Left renal cortex interstitium (tissue), 4 donors: ENCODE measurements around the gene FAM13A. TPM values are rescaled to one million over a fixed set of nuclear protein-coding genes. Genes with fewer than 3 reads are reported as not detected.
A peak's percentile ranks its signal among the peaks of the same experiment; 100 is the strongest.

Source experiments
- DNase-seq, 4 donors: peaks; one replicate each; pipeline ENCODE4 v3.0.0-alpha.2; 2013; ENCODE audit warnings: low read depth in 4 of 4, low spot score in 2 of 4, missing footprints in 1 of 4
- polyA plus RNA-seq, 4 donors: library from polyadenylated mRNA; unstranded; fragments of 120-200 nt; gene quantifications; one replicate each; pipeline ENCODE4 v1.2.1, GENCODE V29; 2013; ENCODE audit not compliant: insufficient read length in 4 of 4

Gene FAM13A
- polyA plus RNA-seq, 4 donors, result 27.5 to 41.8 (median 34.8) TPM

DNA sequence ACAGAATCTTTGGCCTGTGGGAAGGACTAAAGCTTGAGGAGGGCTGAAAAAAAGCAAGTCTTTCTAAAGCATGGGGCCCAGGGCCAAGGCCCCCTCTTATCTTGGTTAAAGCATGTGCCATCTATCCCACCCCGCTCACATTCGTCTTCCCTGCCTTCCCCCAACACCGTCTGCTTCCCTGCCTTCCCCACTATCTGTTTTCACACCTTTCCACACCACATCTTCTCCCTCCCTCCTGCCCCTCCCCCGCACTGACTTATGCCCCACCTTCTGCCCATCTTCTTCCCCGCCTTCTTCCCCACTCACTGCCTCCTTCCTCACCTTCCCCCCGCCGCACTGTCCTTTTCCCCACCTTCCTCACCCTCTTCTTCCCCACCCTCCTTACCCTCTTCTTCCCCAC lies 358.5 kb downstream of the FAM13A start:
- DNase-seq, result no peak

DNA sequence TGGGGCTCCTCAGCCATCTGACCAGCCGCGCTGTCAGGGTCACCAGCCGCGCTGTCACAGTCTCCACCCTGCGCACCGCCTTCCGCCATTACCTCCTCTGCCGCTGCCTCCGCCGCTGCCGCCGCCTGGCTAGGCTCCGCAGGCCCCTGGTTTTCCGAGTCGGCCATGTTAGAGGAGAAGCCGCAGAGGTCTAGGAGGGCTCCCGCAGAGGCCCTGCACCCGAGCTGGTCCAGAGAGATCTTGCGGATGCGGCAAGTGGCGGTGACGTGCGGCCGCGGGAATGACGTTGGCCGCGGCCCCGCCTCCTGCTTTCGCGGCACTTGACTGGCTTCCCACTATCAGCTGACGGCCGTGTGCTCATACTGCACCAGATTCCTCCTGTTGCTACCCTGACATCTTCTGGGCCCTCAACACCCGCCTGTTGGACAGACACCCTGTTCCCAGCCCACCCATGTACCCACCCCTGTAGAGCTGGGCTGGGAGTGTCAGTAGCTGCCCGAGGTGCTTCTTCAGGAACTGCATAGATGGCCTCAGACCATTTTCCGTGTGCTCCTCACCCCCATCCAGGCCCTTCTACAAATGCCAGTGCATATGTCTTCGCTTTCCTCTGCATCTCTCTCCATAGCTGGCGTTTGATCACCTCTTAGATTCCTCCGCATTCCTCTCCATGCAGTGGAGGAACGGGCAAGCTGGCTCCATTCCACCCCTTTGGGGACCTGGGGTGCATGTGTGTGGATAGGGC lies 359.2 kb downstream of the FAM13A start, which contains the start of gene NAP1L5:
NAP1L5 (minus strand) TSS at position 242 of the 742 bp plus-strand sequence; CDS start at position 167, 75 bp downstream.
- peak in 1 of 4 donors; percentile 31 for DNase-seq

DNA sequence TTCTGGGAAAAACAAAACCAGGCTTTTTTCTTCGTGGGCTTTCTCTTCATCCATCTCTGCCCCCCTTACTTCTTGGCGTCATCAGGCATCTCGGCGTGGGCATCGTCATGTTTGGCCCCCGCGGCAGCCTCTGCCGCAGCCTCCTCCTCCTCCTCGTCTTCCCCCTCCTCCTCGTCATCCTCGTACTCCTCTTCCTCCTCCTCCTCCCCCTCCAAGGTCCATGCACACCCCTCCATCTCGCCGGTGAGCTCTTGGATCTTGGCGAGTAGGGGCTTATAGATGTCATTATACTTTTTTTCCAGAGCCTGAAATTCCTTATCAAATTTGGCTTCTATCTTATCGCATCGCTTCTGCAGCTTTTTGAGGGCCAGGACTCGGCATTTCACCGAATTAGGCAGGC lies 359.8 kb downstream of the FAM13A start:
- no peak for DNase-seq

DNA sequence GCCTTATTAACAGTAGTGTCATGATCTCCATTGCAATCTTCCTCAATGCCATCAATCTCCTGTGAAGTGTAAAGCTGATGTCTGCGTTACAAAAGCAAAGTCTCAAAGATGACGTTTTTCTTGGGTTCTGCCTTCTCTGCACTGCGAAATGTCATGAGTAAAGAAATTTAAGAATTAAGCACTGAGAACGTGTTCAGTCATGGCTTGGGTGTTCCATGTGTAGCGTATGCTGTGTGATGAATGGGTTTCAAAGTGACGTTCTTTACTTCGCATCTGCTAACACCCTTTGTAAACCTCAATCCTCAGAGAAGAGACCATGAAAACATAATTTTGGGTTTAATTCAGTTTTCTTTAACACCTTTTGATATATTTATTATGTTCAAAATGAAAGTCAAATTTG lies 360.4 kb downstream of the FAM13A start:
- no peak for DNase-seq

DNA sequence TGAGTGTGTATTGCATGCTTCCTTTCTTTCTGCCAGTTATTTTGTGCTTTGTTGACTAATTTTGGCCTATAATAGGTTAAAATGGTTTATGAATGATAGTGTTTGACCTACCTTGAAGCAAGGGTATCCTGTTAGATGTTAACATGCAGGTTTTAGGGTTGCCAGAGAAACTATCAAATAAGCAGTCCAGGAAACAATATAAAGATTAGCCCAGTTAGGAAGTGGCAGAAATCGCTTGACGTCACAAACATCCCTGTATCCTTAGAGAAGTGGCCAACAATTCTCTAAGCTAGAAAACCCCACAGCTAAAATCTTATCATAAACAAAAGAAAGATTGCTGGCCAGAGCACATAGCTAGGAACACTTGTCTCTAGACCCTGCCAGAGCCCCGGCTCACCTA lies 363.2 kb downstream of the FAM13A start:
- DNase-seq, result no peak

DNA sequence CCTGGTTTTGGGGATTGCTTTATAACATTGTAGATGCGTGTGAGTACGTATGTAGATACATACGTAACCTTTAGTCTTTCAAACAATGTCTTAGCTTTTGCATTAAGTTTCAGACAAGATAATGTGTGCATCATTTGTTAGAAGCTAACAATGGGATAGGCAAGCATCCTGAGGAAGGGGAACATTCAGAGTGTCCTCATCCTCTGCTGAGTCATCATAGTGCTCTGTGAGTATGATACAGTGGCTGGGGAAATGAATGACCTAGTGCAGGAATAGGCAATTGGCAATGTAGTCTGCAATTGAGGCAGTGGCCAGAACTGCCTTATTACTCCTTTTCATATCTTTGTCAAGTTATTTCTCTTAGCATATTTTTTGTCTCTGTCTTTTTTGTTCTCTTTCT lies 366.6 kb downstream of the FAM13A start:
- DNase-seq, result no peak

DNA sequence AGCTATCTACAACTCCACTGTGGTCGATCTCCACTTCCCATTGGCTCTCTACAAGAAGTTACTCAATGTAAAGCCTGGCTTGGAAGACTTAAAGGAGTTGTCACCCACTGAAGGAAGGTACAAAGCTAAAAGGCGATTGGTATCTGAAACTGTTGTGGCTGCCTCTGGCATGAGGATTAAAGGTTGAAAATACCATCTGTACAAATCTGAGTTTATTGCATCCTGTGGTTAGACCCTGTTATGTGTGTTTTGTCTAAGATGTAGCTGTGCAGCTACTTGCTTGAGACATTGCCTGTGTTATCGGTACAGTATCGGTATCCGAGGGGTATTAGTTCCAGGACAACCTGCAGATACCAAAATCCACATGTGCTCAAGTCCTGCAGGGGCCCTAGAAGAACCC lies 375.8 kb downstream of the FAM13A start:
- no peak for DNase-seq

Other genes starting within 250 kb of the FAM13A start
- gene TIGD2, start 54.3 kb upstream of the FAM13A start, polyA plus RNA-seq, result 10 to 100 TPM in 3 of 4 donors, 1 to 10 TPM in 1; 9.1 to 13.3 (median 11.3) TPM